HG02885 (cell line): Measurements from ENCODE around the gene ATXN7L2.

Experiments
- ATAC-seq: cut with Tn5 transposase; IDR thresholded peaks from one replicate; pipeline ENCODE4 v1.9.1; 2021; ENCODE audit warnings: mild to moderate bottlenecking; ENCODE audit not compliant: unreplicated experiment, poor library complexity

The ATXN7L2 gene

DNA sequence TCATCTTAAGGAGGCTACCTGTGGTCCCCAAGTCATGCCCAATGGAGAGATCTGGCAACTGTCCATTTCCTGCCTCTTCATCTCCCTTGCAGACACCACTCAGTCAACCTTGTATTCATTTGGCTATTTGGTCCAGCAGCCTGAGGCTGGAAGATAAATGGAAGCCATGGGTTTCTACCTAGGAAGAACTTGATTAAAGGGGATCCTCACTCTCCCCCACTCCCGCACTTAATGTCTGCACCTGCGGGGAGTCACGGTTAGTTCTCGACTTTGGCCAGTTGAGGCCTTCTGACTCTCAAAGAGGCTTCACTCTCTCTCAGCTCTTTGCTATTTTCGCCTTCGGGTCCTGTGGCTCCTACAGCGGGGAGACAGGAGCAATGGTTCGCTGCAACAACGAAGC, 8.4 kb upstream of the ATXN7L2 start:
- ATAC-seq = no peak

DNA sequence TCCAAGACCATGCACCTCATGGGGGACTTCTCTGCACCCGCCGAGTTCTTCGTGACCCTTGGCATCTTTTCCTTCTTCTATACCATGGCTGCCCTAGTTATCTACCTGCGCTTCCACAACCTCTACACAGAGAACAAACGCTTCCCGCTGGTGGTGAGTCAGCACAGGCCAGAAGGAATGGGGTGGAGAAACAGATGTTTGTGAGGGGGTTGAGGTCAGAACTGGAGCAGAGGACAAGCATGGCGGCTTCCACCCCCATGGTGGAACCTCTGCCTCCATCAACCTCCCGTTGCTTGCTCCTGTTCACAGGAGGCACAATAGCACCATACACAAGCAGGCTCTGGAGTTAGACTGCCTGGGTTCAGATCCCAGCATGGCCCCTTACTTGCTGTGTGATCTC, 6.9 kb upstream of the ATXN7L2 start:
- no peak for ATAC-seq

DNA sequence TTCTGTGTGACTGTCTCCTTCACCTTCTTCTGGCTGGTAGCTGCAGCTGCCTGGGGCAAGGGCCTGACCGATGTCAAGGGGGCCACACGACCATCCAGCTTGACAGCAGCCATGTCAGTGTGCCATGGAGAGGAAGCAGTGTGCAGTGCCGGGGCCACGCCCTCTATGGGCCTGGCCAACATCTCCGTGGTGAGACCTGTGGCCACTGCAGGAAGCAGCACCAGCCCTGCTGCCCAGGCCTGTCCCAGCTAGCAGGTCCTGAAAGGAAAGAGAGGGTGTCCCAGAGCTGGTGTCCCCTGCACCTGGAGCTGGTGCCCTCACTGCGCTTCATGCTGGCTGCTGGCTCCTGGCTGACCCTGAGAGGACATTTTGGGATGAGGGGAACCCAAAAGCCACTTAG, 5.9 kb upstream of the ATXN7L2 start:
- ATAC-seq = no peak

DNA sequence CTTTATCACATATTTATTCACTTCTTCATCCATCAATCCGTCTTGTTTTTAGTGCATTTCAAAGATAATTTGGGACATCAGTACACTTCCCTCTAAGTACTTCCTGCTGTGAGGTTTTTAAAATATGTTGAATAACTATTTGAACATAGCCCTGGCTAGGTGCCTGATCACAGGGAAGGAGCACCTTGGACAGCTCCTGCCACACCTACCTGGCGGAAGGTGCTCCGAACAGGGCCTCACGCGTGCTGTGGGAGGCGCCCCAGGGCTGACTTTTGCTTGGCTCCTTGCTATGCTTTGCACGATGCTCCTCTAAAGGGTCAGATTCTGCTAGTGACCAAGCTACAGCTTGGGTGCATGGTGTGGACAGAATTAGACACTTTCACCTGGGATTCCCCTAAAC, 4.9 kb upstream of the ATXN7L2 start:
- no peak for ATAC-seq

DNA sequence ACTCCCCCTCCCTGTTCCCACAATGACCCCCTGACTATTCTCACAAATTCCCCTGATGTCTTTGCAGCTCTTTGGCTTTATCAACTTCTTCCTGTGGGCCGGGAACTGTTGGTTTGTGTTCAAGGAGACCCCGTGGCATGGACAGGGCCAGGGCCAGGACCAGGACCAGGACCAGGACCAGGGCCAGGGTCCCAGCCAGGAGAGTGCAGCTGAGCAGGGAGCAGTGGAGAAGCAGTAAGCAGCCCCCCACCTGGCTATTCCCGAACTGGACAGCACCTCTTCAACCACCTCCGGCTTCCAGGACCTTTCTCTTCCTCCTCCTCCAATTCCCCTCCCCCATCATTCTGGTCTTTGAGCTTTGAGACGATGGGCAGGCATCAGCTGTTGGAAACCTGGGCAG, 4.4 kb upstream of the ATXN7L2 start:
- no peak for ATAC-seq

DNA sequence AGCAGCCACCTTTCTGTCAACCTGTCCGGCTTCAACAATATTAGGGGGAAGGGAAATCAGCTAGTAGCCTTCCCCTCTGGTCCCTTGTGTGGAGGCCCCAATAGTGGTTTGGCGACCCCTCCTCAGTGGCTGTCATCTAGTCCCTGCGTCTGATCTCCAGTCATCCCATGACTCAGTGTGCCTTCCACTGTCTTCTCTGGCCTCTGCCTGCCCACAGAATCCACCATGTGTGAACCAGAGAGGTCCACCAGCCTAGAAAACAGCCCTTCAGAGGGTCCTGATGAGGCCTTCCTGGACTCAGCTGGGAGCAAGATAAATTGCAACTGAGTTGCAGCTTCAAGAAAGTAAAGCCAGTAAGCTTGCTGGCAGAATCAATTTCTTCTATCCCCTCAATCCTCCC, 3.8 kb upstream of the ATXN7L2 start:
- no peak for ATAC-seq

DNA sequence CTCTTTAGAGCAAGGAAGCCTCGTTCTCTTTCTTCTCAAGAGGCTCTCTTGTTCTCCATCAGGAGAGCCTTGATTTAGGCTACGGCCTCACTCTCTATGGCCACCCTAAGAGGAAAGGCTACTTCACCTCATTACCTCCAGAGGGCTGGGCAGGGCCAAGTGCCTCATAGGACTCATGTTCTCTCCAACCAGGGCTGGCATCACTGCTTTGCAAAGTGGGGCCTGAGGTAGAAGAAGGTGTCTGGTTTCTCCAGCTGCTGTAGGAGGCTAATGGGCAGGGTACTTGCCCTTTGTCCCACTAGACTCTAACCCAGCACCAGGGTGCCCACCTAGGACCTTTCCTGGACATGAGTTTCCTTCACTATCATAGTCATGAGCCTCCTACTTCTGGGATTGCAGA, 2.1 kb upstream of the ATXN7L2 start:
- ATAC-seq = no peak

DNA sequence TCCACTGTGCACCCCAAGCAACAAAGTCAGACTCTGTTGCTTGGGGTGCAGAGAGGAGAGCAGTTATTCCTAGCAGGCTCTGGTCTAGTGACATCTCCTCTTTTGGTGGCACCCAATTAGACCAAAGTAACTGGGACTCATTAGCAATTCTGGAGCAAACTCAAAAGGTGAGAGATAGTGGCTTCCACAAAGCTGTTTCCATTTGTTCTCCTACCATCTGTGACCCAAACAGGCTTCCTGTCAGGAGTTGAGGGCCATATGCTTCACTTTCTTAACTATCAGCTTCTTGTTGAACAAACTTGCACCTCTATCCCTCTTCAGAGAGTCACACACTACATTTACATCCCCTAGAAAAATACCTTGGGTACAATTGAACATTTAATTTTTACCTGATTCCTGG, 1.5 kb upstream of the ATXN7L2 start:
- no peak for ATAC-seq

DNA sequence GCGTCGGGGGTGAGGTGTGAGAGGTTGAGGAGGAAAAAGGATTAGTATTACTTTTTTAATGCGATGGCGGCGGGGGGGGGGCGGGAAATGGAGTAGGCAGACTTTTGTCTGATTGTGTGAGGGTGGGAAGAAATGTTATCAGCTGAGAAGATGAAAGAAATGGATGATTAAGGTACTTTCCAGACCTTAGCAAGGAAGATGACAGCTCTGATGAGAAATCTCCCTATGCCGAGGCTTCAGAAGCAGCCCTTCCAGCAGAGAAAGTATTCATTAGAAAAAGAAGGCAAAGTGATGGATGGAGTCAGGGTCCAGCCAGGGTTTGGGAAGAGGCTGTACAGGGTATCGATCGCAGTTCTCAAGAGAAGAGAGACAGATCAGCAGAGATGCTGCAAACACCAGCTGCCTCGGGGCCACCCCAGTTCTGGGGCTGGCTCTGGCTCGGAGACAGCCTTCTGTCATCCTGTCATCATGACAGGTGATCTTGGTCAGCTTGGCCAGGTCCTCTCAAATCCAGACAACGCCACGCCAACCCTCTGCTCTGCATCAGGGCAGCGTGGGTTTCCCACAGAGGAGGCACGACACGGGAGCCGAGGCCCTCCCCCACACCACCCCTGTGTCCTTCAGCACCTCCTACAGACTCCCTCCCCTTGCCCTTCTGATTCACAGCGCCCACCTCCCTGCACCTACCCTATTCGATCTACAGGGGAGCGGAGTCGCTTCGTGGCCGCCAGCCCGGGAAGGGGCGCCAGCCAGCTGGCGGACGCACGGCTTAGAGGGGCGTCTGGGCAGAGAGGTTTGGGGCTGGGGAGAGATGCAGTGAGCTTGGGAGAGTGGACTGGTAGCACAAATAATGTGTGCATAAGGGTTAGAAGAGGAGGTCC, 674 bp upstream of the ATXN7L2 start:
- ATAC-seq = peak; percentile 21

DNA sequence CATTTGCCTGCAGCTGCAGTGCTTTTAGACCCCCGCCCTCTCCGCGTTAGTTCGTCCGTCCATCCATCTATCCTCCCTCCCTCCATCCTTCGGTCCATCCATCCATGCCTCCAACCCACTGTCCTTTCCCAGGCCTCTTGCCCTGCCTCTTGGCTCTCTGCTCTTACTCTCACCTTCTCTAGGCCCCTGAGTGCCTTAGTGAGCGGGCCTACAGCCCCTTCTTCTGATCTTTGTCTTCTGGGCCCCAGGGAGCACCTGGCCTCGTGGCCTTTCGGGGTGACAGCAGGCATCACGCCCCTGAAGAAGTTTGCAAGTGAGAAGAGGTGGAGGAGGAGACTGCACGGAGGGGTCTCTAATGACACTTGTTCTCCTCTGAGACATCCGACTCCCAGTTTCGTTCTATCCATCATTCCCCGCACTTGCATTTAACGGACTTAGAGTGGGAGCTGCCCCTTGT, 842 bp downstream of the ATXN7L2 start:
- no peak for ATAC-seq

DNA sequence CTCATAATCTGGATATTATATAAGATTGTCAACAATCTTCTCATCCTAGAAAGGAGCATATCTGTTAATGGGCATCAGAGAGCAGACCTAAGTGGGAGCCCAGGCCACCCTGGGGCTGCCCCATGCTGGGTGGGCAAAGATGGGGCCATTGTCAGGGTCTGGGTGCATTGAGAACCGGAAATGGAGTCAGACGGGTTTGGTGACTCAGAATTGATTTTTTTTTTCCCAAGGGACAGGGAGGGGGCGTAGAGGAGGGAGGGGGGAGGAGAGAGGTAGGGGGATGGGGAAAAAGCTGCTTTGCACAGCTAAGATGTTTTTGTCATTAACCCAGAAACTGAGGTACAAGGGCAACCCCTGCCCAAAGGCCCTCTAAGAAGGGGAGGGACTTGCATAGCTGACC, 1.3 kb downstream of the ATXN7L2 start:
- no peak for ATAC-seq

DNA sequence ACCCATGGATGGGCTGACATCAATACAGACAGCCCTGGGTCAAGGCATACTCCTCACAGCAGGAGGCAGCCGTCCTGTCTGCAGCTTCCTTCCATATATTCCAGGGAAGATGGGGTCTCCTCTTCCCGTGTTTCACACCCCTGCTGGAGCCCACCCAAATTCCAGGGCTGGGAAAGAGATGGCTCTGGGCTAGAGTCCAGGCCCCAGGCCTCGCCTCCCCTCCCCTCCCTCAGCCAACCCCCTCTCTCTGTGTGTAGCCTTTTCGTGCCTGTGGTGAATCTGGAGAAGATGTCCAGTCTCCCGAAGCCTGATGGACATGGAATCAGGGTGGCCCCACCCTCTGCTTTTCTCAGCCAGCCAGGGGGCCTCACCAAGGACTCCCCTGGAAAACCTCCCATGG, 3.6 kb downstream of the ATXN7L2 start:
- ATAC-seq = no peak

DNA sequence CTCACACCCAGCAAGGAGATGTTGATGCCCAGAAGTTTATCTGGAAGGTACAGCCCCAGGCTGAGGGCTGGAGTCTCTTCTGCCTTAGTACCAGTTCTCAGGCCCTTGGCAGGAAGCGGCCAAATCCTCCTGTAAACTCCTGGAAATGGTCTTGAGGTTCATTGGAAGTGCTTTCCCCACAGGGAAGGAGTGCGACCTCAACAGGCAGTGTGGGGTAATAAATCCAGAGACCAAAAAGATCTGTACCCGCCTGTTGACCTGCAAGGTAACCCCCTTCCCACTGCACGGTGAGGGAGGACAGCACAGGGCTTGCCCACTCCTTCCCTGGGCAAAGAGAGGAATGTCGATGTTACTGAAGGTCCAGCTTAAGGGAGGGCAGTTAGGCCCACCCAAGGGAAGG, 4.5 kb downstream of the ATXN7L2 start:
- ATAC-seq = no peak

DNA sequence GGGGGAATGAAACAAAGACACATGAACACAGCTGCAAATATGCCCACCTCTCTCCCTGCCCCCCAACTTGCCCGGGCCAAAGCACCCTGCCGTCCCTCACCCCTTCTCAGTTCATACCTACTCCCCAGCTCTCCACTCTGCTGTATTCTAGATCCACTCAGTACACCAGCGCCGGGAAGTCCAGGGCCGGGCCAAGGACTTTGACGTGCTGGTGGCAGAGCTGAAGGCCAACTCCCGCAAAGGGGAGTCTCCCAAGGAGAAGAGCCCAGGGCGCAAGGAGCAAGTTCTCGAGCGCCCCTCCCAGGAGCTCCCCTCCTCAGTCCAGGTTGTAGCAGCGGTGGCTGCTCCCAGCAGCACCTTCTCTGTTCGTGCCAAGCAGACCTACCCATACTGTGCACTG, 5.0 kb downstream of the ATXN7L2 start:
- no peak for ATAC-seq

DNA sequence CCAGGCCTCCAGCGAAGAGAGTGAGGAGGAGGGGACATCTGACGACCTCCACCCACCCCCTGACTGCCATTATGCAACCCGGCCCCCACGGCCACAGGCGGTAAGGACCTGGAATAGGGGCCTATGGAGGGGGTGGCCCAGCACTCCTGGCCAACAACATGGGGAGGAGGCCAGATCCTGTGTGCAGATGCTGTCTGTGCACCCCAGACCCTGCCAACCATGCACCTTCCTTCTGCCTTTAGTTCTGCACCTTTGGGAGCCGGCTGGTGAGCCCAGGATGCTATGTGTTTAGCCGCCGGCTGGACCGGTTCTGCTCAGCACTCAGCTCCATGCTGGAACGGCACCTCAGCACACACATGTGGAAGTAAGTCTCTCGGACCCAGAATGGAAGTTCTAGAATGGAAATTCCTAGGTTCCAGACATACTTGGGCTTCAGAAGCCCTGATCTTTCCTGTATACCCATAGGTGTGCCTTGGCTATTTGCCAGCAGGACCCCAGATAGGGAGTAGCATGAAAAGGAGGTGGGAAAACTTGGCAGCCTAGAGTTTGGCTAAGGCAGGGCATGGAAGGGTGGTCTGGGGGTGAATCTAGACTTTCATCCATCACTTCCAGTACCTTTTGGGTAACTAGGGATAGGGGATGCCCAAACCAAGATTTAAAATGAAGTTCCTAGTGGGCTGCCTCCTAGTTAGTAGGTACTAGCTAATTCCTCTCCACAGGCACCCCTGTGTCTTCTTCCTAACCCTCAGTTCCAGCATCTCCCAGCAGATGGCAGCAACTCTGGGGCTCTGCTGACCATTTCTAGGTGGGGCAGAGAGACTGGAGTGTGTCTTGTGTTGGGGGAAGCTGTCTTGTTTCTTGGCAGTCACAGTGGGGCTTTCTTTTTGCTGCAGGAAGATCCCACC, 6.6 kb downstream of the ATXN7L2 start:
- peak; percentile 34 for ATAC-seq

DNA sequence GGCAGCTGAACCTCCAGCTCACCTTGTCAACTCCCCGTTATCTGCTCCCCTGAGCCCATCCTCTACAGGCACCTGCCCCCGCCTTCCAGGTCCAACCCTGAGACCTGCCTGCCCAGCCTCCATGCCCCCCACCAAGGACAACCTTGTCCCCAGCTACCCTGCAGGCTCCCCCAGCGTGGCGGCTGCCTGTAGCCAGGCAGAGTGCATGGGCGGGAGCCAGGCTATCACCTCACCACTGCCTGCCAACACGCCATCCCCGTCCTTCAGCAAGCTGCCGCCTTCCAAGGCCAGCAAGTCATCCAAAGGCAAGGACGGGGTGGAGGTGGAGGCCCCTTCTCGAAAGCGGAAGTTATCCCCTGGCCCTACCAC, 7.2 kb downstream of the ATXN7L2 start:
- ATAC-seq = no peak

DNA sequence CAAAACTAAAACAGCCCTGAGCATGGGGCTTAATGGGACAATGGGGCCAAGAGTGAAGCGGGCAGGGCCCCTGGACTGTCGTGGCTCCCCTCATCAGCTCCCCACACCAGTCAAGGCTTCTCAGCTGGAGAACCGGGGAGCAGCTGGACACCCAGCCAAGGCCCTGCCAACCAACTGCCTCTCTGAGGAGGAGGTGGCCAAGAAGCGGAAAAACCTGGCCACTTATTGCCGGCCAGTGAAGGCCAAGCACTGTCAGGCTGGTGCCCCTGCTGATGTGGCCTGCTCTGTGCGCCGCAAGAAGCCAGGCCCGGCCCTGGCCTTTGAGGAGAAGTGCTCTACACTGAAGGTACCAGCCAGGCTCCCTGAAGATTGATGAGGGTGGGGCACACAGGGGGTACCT, 7.7 kb downstream of the ATXN7L2 start:
- no peak for ATAC-seq

DNA sequence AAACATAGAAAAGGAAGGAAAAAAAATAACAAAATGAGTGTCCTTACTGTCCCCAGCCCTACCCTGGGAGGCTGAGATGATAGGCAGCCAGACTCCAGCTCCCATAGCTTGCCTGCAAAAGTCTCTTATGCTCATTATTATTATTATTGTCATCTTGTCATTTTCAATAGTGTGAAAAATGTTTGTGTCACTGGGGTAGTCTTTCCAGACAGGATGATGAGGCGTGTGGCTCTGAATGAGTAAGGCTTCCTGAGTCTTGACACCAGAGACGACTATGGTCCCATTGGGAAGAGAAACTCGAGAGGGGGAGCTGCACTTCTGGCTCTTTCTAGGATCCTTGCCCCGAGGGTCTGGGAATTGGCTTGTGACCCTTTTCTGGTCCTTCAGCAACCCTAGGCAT, 9.1 kb downstream of the ATXN7L2 start:
- no peak for ATAC-seq

DNA sequence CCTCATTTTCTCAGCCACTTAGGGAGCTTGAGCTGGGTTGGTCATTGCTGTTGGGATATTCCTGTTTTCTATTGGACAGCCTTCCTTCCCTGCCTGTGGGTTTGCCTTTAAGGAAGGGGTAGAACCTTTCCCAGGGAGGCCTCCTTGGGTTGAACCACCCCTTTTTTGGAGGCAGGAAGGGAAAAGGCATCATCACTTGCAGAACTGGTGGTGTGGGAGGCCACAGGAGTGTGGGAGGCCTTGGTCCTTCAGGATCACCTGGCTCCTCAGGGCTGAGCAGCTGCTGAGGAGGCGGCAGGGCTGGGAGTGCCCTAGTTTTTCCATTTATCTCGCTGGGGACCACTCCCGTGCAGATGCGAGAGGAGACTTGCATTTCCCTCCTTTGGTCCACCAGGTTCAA, 9.5 kb downstream of the ATXN7L2 start:
- ATAC-seq = no peak

DNA sequence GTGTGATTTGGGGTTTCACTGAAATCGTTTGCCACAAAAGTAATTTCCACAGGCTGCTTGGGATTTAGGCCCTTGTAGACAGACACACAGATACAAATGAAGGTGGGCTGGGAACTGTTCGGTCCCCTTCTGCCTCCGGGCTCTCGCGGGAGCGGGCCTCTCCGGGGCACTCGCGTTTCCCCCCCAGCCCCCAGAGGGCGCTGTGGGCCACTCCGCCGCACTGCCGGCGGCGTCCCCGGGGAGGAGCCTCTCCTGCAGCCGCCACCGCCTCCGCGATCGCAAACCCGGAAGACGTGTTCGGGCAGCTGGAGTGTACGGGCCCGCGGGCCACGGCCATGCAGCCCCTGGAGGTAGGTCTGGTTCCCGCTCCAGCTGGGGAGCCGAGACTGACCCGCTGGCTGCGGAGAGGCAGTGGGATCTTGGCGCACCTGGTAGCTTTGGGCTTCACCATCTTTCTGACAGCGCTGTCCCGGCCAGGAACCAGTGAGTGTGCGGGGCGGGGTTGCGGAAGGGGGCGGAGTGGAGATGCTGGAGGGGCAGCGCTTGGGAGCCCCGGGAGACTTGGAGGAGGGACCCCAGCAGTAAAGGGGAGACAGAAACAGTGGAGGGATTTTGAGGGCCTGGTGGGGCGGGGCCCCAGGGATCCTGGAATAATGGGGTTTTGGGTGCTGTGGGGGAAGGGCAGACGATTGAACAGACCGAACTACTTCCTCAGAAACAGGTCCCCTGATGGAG, 10.3 kb downstream of the ATXN7L2 start, which contains the start of gene CYB561D1:
Gene CYB561D1 (plus strand): TSS at position 290 of the 735 bp plus-strand sequence. CDS start 46 bp downstream, at position 336.
- peak; percentile 88 for ATAC-seq

DNA sequence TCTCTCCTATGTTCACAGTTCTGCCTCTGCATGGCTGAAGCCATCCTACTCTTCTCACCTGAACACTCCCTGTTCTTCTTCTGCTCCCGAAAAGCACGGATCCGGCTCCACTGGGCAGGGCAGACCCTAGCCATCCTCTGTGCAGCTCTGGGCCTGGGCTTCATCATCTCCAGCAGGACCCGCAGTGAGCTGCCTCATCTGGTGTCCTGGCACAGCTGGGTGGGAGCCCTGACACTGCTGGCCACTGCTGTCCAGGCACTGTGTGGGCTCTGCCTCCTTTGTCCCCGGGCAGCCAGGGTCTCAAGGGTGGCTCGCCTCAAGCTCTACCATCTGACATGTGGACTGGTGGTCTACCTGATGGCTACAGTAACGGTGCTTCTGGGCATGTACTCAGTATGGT, 12.0 kb downstream of the ATXN7L2 start:
- no peak for ATAC-seq
